HG02981 (cell line): ENCODE results near the gene CKAP2L.
A peak's percentile ranks its signal among the peaks of the same experiment; 100 is the strongest.
"Not testable (repeated sequence)": the region's sequence is repeated elsewhere in the genome, so short reads cannot be mapped to it uniquely, and the experiment has no call there.

Source experiments
- ATAC-seq: cut with Tn5 transposase; IDR thresholded peaks from one replicate; pipeline ENCODE4 v1.9.1; 2021; ENCODE audit warnings: mild to moderate bottlenecking, moderate library complexity; ENCODE audit not compliant: unreplicated experiment

The CKAP2L gene

DNA sequence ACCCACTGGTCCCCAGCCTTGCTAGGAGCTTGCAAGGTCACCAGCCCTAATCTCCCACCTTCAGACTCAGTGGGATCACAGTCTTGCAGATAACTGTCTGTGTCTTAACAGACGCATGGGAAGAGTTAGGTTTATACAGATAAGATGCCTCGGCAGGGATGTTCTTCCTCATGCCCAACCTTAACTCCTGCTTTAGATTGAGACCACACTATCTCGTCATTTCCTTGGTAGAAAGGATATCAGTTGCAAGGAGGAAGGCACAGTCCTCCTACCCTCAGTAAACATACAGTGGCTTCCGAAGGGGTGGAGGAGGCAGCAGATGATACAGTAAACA lies 36.4 kb downstream of the CKAP2L start:
- no peak for ATAC-seq

DNA sequence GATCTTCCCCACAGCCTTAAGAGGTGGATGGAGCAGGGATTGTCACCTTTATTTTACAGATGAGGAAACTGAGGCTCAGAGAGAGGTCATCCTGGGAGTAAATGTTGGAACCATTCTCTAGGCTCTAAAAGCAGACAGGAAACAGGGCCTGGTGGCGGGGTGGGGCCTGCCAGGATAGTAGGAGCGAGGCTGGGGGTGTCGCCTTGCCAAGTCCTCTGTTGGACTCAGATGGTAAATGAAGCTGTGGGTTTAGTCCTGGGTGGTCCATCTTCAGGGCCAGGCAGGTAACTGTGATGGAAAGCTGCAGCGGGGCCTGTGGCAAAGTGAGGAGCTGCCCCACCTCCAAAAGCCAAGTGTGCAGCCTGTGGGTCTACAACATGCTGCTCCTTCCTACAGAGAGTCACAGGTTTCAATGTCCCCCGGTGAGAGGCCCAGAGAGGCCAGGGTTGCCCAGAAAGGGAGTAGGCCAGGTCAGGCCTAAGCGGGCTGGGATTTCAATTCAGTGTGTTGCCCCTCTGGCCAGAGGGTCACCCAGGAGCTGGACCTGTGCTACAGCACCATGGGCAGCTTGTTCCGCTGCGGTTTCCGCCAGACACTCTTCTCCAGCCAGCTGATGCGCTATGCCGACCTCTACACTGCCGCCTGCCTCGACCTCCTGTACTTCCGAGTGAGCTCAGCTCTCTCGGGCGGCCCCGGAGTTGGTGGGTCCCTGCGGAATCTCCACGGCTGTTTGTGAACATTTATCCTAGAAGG lies 37.0 kb downstream of the CKAP2L start:
- no peak for ATAC-seq

DNA sequence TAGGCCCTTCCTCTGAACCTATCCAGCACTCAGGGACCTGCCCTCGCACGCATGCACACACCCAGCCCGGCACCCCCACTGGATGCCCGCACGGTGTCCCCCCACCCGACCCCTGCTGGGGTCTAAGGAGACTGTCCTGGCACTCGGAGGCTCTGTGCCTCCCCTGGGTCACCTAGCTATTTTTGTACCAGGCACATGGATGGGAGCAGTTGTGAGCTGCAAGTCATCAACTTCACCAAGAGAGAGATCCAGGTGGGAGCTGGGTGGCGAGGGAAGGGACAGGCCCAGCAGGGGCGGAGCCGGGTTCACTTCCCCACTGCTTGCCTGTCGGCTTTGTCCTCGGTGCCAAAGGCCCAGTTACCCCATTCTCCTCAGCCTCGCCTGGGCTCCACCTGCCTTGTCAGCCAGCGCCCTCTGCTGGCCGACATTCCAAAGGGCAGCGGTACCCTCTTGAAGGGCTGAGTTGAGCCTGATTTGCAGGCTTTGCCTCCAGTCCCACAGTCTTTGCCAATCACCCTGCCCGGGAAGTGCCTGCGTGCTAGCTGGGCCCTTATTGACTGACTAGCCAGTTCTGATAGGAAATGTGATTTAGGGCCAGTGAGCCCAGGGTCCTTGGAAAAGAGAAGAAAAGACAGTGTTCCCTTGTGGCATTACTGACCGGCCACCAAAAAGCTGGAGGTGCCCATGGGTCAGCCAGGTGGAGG lies 37.8 kb downstream of the CKAP2L start:
- peak; percentile 72 for ATAC-seq

DNA sequence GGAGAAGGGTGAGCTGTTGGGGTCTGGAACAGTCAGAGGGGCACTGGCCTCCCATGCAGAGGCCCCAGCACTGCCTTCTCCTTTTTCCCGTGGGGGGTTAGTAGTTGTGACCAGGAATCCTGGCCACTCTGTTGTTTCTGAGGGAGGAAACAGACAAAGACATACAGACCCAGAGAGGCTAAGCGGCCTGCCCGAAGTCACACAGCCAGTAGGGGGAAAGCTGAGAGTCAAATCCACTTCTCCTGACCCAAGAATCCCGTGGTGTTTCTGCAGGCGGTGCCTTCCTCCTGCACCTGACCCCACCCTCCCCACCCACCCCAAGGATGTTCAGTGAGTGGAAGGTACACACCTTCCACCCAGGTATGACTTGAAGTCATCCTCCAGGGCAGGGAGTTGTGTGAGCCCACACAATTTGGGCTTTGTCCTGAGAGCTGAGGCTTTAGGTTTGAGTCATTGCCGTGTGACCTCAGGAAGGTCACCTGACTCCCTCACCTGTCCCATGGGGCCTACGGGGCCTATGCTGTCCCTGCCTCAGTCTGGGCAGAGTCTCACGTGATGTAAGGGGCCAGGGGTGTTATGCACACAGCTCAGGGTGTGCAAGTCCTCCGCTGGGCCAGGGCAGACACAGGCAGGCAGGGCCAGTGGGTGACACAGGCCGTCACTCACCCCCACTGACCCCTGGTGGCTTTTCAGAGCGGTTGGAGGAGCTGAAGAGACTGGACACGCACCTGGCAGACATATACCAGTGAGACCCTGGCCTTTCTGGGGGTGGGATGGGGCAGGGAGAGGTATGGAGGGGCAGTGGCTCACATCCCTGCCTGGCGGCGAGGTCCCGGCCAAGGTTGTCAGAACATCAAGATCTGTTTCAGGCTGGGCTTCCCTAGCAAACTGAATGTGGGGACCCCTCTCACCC lies 38.6 kb downstream of the CKAP2L start:
- ATAC-seq, result peak; percentile 39

DNA sequence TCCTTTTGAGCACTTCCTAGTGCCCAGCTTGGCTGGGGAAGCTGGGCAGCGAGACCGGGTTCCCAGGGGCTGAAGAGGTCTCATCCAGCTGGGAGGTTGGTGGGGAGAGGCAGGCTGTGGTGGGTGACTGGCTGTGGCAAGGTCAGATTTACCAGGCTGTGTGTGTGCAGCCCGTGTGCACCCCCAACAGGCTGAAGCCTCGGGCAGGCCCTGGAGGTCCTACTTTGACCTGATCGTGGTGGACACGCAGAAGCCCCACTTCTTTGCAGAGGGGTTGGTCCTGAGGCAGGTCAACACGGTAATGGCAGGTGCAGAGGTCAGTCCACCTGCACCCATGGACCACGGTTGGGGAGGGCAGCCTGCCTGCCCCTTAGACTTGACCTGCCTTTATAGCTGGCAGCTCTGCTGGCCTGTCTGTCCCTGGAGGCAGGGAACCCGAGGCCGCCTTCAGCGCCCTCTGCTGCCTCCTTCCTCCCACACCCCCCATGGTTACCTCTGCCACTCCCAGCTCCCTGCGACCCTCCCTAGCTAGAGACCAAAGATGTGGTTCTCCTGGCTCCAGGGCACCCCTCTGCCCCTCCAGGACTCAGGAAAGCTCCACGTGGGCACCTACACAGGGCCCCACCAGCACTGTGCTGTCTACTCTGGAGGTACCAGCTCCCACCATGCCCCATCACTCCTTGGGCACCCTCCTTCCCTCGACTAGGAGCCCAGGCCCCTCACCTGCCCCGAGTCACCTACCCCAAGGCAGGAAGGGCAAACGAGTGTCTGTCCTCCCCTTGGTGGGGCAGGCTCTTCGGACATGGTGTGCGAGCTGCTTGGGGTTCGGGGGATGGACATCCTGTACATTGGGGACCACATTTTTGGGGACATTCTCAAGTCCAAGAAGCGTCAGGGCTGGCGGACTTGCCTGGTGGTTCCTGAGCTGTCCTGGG lies 39.6 kb downstream of the CKAP2L start:
- no peak for ATAC-seq

DNA sequence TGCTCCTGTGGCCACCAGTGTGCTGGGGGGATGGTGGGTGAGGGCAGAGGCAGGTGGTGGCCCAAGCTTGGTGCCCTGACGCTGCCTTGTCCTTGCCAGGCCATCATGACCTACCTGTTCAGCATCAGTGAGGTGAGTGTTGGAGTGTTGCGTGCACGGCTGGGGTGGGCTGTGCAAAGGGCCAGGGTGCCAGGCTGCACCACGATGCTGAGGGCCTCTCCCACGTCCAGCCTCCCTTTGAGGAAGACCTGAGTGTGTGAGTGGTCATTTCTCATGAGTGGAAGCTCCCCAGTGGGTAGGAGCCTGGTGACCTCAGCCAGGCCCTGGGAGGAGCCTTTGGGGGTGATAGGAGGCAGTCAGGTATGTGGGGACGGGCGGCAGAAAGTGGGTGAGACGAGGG lies 40.4 kb downstream of the CKAP2L start:
- no peak for ATAC-seq

DNA sequence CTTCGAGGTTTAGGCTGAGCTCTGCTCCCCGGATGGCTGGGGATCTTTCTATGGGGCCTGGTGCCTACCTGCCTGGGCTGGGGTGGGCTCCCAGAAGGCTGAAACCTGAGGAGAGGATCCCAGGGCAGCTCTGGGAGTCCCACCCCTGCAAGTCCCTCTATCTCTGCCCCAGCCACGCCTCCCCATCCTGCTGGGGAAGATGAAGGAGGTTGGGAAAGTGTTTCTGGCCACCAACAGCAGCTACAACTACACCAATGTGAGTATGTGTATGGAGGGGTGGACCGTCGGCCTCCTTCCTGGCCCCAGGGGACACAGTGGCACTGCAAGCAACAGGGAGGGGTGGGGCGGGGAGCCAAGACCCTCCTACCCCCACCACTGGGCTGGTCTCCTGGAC lies 40.9 kb downstream of the CKAP2L start:
- no peak for ATAC-seq

DNA sequence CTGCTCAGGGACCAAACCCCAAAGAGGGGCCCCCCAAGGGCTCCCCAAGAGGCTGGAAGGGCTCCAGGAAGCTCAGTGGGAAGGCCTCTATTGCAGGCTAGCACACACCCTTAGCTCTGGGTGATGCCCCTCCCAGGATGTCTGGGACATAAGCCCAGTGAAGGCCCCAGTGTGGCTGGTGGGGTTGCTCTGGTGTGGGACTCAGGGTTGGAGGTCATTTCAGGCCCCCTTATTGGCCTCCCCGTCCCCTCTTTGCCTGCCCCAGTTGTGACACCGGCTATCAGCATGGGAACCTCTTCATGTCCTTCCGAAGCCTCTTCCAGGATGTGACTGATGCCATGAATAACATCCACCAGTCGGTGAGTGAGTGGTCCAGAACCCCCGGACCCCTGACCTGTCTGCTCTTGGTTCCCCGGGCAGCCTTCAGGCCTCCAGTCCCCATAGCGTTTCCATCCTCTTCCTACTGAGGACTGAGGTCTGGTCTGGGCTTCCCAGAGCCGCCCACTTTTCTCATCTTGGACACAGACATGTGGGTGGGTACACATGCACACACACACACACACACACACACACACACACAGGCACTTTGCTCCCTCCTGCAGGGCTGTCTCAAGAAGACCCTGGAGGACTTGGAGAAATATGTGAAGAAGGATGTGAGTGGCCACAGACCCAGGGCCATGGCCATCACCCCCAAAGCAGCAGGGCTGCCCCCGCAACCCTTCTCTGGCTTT lies 41.4 kb downstream of the CKAP2L start:
- no peak for ATAC-seq

DNA sequence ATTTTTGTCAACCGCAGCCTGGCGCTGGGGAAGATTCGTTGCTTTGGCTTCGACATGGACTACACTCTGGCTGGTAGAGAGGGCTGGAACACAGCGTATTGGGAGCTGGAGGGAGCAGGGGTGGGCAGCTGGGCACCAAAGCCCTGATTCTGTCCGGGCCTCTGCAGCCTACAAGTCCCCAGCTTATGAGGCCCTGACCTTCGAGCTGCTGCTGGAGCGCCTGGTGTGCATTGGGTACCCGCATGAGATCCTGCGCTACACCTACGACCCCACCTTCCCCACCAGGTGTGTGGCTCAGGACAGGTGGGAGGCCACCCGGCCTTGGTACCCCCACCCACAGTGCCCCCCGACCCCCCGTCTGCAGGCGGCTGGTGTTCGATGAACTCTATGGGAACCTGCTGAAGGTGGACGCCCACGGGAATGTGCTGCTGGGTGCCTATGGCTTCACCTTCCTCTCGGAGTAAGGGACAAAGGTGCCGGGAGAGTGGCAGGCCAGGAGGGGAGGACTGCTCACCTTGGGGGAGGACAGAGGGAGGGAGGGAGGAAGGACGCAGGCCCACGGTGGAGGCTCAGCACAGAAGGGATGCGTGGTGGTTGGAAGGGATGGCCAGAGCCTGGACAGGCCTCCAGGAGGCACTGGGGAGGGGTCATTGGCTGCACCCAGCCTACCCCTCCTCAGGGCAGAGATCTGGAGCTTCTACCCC lies 42.4 kb downstream of the CKAP2L start:
- no peak for ATAC-seq

DNA sequence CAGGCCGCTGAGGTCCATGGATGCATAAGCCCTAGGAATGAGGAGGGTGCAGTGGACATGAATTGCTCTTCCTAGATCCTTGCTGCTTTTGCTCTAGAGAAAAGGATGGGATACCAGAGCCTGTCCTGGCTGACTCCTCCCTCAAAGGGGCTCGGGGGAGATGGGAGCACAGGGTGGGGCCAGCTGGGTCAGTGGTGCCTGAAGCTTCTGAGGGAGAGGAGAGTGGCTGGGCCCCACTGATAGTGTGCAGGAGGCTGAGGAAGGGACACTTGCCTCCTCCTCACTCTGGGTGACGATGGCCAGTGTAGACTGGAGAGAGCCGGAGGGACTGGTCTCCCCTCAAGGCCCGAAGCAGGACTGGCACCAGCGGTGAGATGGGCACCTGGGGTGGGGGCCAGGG lies 43.6 kb downstream of the CKAP2L start, which contains the start of gene NT5DC4:
TSS of gene NT5DC4 (plus strand) at position 236 of the 400 bp plus-strand sequence. CDS start at position 296, 60 bp downstream.
- ATAC-seq, result no peak

DNA sequence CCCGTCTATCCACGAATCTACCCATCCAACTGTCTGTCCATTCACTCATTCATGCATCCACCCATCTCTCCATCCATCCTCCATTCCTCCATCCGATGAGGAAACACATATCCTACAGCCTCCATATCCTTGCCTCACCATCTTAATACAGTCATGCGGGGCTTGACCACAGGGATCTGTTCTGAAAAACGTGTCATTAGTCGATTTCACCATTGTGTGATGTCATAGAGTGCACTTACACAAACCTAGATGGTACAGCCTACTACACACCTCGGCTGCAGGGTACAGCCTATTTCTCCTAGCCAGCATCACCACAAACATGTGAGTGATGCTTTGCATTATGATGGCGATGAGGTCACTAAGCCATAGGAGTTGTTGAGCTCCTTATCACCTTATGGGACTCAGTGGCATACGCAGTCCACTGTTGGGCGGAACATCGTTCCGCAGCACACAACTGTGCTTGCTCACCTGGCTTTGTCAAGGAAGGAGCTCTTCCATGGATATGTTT lies 45.5 kb downstream of the CKAP2L start:
- no peak for ATAC-seq

DNA sequence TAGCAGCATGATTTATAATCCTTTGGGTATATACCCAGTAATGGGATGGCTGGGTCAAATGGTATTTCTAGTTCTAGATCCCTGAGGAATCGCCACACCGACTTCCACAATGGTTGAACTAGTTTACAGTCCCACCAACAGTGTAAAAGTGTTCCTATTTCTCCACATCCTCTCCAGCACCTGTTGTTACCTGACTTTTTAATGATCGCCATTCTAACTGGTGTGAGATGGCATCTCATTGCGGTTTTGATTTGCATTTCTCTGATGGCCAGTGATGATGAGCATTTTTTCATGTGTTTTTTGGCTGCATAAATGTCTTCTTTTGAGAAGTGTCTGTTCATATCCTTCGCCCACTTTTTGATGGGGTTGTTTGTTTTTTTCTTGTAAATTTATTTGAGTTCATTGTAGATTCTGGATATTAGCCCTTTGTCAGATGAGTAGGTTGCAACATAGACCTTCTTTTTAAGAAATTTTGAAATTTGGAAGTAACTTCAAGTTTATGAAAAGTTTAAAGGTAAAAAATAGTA lies 47.5 kb downstream of the CKAP2L start:
- ATAC-seq, result not testable (repeated sequence)

DNA sequence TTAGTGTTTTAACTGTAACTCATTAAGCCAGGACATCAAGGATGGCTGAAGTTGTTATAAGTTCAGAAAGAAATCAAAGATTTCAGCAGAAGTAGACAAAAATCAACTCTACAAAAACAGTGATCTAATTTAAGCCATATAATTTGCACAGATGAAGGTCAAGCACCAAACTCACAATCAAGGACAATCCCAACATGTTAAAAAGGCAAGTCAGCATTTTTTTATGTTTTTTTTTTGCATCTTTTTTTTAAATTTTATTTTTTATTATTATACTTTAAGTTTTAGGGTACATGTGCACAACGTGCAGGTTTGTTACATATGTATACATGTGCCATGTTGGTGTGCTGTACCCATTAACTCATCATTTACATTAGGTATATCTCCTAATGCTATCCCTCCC lies 48.3 kb downstream of the CKAP2L start:
- ATAC-seq, result not testable (repeated sequence)

DNA sequence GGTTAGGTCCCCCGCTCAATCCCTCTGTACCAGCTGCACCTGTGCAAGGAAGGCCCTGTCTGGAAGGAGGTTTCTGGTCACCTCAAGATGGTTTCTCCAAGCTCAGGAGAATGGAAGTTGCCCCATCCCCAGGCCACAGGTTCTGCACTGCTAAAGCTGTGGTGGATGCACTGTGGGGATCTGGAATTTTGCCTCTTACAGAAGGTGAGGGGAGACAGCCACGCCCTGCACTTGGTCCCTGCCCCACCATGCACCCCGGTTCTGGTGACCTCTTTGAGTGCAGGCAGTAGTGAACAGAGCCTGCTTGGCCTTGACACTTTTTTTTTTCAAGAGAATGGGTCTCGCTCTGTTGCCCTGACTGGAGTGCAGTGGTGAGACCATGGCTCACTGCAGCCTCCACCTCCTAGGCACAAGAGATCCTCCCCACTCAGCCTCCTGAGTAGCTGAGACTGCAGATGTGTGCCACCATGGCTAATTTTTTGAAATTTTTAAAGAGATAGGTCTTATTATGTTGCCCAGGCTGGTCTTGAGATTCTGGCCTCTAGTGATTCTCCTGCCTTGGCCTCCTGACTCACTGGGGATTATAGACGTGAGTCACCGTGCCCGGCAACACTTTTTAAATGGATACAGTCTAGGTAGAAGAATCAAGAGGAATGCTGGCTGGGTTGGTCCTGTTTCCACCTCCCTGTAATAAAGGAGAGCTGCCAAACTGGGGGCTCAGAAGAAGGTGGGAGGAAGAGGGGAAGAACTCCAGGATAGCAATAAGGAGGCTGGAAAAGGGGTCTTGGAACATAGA lies 49.4 kb downstream of the CKAP2L start:
- ATAC-seq, result no peak

DNA sequence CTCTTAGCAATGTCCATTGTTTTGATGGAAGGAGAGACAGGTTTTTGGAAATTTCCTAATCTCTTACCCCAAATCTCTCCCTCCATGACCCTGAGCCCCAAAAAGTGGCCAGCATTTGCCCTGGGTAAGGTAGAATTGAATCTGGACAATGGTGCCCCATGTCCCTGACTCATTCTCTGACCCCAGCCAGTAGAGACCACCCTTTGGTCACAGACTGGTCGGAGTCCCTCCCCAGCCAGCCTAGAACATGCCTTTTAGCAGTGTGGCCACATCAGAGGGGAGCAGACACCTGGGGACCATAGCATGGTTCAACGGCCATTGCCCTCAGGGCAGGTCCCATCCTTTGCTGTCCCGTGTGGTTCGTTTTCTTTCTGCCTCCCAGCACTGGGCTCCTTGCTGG lies 50.1 kb downstream of the CKAP2L start:
- ATAC-seq, result no peak

DNA sequence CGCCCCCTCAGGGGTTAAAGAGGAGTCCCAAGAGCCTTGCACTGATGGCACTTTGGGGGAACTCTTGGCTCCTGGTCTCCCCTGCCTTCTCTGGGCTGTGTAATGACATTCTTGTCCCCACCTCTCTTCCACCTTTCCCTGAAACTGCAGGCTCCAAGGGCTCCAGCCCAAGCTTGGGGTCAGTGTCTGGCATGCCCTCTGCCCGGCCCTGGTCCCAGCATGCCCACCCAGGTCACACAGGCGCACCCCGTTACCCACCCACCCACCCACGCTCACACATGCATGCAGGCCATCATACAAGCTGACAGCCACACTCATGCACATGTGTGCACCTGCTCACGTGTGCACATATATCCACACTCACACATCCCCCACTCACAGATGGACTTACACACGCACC lies 50.5 kb downstream of the CKAP2L start:
- ATAC-seq, result no peak

DNA sequence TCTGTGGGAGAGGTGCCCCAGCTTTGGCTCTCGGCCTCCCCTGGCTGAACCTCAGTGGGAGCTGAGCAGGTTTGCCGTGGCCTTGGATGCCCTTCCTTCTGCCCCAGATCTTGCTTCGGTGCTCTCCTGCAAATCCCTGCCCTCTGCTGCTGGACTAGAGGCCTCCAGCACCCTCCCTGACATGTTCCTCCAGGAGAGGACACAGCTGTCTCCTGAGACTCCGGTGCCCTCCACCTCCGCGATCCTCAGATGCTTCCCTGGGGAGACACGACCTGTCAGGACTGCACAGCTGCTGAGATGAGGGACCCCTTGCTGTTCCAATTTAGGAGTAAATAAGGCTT lies 50.9 kb downstream of the CKAP2L start:
- ATAC-seq, result no peak
